Left renal pelvis (tissue), 4 donors: ENCODE data around the gene LARP4B. TPM values are rescaled to one million over a fixed set of nuclear protein-coding genes. Genes with fewer than 3 reads are reported as not detected.

Experiments used
- DNase-seq, 4 donors: peaks; one replicate each; pipeline ENCODE4 v3.0.0-alpha.2; 2013; ENCODE audit warnings: low read depth in 4 of 4, low spot score in 3 of 4
- polyA plus RNA-seq, 4 donors: library from polyadenylated mRNA; unstranded; fragments of 120-200 nt; gene quantifications; one replicate each; pipeline ENCODE4 v1.2.1, GENCODE V29; 2013; ENCODE audit not compliant: insufficient read length in 4 of 4

Gene LARP4B
- polyA plus RNA-seq, 4 donors: 25.6 to 53.0 (median 44.6) TPM

DNA sequence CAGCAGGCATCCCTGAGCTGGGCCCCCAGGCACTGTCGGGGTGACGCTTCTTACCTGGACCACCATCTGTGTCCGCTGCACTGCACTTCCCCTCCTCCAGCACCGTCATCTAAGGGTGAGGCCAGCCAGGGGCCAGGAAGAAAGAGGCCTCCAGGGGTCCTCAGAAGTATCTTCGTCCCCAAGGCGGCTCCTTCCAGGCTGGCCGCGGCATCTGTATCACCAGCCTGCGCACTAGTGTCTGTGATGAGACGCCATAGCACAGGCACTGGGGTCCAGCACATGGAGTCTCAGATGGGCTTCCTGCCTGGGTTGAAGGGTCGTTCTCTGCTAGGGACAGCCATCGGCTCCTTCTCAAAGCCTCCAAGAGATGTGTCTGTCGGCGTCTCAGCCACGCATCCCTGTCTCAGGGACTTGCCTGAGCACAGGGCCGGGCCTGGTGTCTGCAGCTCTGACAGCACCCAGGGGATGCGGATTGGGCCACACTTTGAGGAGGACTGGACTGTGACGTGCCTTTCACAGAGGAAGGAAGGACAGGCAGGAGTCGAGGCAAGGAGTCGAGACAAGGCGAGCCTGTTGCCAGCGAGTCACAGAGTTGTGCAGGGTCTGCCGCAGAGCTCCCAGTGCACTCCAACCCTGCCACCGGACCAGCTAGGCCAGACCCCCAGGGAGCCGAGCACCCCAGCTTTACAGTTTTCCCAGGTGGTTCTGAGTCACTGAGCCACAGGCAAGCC, 140.5 kb downstream of the LARP4B start:
- DNase-seq: no peak

- DNase-seq: no peak
Measured at GRCh38 chr10:789831-790701, 141.4 kb downstream of the LARP4B start.

DNA sequence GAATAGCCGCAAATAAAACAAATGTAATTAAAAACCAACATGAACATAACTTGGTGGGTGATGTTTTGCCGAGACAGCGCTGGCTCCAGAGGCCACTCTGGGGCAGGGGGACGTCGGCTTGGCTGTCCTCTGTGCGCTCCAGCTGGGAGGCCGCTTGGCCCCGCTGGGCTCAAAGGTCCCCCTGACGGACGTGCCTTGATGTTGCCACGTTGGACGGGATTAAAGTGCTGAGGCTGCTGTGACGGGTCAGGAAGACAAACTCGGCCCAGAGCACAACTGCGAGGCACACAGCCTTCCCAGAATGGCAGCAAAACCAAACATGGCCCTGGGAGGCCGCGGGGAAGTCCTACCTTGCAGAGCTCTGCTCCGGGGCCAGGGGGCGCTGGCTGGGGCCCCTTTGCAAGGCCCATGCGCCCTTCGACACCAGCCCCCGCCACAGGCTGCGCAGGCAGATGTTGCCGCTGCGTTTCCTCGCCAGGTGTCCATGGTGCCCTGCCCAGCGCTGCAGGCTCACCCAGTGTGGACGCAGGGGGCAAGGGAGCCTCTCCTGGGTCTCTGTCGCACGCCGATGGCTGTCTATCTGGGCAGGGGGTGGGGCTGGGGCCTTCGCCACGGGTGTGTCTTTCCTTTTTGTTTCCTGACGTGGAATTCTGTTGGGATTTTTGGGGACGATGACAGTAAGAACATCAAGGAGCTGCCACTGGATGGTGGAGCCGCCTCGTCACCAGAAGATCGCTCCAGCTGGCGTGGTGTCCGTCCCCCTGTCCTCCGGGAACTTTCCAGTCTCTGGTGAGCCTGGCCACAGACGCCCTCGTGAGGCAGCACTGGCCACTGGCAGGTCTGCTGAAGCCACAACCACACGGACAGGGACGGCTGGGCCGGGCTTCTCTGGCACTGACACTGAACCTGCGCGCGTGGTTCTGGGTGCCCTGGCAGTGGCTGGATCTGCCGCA, 142.4 kb downstream of the LARP4B start:
- peak in 2 of 4 donors; percentile 38 to 50 for DNase-seq

DNA sequence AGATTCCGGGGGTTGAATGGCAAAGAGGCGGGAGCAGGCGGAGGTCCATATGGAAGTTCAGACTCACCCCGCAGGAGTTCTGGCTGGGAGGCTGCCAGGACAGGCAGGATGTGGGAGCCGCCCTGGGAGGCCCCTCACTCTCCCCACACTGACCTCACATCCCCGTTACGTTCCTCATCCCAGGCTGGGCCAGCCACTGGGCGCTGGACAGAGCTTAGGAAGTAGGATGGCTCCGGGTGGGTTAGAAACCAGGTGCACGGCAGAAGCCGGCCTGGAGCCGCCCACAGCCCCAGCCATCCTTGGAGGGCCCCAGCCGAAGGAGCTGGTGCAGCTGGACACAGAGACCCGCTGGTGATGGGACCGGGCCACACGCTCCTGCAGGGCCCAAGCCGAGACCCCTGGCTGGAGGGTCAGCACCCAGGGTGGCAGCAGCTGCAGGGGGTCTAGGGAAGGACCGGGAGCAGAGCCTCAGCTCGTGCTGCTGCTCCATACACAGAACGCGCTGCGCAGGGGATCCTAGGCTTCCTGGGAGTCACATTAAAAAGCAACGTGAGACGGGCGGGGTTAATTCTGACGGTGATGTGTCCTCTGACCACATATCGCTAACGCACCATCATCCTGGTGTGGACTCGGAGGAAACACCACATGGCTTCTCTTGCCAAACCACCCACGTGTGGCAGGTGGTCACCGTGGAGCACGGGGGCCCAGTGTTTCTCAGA, 143.4 kb downstream of the LARP4B start:
- no peak for DNase-seq

GRCh38 chr10:786633-787474, 144.7 kb downstream of the LARP4B start:
- DNase-seq: no peak

GRCh38 chr10:785861-786214, 145.7 kb downstream of the LARP4B start:
- no peak for DNase-seq

- no peak for DNase-seq
Measured at GRCh38 chr10:785089-785860, 146.2 kb downstream of the LARP4B start.

DNA sequence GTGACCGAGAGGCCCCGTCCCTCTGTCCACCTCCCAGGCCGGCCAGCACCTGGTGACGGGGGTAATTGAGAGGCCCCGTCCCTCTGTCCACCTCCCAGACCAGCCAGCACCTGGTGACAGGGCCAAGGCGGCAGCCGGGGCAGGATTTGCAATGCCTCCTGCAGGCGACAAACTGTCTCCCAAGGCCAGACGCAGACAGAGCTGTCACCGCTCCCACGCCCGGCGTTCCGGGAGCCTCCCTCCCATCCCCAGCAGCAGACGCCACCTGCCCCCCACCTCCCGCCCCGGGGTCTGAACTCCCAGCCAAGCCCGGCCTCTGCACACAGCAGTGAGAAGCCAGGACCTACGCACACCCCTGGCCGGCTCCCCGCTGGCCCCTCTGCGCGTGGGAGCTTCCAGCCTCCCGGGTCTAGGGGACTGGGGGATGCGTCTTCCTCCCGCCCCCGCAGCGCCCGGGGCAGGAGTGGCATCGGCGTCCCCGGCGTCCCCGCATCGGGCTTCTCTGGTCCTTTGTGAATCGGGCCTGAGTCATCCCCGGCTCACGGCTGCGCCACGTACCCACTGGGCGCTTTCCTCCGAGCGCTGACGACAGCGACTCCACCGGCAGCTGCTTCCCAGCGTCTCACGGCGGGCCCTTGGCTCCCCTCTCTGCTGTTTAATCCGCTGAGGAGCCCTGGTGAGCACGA, 147.0 kb downstream of the LARP4B start:
- DNase-seq: no peak

DNA sequence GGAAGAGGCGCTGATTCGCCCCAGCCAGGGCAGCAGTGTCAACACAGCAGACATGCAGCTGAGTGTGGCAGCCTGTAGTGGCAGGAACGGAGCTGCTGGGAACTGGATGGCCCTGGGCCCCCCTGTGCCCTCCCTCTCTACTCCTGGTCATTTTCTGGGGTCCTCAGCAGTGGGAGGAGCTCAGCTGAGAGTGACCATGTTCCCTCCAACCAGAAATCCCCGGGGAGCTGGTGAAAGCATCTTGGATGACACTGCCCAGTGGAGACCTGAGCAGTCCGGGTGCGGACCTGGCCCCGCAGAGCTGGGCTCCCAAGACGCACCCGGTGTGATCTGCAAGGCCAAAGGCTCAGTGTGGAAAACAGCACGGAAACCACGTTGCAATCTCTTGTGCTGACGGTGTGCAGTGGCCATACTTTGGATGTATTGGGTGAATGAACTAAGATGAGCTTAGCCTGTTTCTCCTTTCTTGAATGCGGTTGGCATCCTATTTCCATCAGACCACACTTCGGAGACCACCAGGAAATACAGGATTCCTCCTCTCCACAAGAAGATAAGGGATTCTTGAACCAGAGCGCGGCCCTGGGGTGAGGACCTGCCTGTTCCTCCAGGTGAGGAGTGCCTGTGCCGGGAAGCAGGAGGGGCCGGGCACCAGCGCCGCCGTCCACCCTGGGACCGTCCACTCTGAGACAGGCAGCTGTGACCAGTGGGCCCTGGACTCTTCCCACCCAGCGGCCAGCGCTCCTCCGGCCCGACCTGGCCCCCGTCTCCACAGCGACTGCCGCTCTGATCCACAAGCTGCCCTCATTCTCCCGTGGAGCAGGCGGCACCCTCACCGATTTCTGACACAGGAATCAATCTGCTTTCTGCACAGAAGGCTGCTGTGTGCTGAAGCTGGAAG, 148.5 kb downstream of the LARP4B start:
- DNase-seq: no peak

GRCh38 chr10:780536-781524, 150.7 kb downstream of the LARP4B start:
- DNase-seq: no peak

DNA sequence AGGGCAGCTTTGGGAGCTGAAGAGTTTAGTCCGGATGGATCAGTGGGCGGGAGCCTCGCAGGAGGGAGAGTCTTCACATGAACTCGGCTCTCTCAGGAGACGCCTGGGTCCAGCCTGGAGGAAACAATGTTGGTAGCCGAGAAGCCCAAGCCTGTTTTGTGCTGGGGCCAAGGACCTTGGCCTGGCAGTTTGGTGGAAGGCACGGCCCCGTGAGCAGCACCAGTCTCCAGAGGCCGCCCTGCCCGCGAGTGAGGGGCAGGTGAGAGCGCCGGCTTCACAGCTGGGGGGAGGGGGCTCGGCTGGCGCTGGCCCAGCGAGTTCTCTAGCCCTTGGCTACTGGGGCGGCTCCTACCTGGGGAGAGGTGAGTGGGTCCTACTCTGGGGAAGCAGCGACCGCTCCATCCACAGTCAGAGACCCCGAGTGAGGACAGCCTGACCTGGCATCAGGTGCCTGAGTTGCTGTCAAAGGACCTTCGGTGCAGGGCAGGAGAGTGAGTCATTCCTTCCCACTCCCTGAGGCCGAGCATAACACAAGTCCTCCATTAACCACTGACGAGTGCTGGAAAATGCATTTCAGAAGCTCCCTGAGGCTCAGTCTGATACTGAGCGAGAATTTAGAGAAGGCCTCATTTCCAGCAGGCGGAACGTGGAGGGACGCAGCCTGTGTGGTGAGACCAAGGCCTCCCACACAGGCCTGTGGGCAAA, 152.7 kb downstream of the LARP4B start:
- DNase-seq: no peak

DNA sequence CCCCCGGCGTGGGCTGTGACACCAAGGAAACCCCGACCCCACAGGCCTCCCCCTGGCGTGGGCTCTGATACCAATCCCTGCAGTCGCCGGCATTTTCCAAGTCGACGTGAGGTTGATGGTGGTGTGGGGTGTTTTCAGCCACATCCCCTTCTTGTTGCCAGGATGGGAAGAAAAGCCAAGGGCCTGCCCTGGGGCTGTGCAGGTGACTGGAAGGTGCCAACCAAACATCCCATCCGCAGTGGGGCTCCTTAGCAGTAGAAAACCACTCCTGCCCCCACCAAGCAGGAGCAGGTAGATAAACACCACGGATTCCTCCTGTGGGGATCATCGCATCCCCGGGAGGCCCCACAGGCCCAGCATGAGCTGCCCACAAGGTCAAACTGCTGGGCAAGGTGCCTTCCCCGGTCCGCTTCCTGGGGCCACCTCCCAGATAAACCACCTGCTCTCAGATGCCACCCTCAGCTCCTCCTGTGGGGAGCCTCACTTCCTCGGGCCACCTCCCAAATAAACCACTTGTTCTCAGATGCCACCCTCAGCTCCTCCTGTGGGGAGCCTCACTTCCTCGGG, 153.5 kb downstream of the LARP4B start:
- no peak for DNase-seq

- no peak for DNase-seq
Measured at GRCh38 chr10:776772-777171, 154.7 kb downstream of the LARP4B start.

DNA sequence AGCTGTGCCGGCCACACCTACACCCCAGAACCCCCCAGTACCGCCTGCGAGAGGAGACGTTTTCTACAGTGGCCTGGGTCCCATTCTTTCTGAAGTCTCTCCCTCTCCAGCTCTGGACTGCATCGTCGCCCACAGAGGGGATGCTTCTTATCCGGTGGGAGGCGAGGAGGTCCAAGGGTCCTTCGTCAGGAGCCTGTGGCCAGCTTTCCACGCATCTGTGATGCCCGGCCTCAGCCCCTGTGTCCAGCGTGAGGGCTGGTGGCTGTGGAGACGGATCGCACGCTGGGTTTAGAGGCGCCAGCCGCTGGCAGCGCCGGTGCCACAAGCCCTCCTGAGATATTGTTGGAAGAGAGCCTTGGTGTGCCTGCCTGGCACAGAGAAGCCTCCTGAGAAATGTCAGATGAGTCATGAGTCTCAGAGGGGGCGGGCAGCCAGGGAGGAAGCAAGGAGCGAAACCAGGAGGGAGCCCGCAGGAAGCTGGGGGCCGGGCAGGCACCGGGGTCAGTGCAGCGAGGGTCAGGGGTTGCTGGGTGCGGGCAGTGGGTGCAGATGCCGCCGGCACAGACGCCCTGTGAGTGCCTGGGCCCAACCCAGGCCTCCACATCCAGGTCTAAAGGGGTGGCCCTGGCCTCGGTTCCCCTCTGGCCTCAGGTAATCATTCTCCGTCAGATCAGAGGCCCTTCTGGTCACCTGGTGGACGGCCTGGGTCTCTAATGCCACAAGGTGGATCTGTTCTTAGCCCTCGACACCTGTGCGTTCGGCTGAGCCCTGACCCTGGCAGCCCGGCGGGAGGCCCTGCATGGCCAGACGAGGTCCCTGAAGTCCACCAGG, 156.0 kb downstream of the LARP4B start:
- no peak for DNase-seq
